Liver (tissue), 9 donors: Measurements from ENCODE around the gene KIR2DL1. TPM values are rescaled to one million over a fixed set of nuclear protein-coding genes. Genes with fewer than 3 reads are reported as not detected.

Source experiments
- DNase-seq: peaks from one replicate; pipeline ENCODE4 v3.0.0-alpha.2; 2017; ENCODE audit warnings: low spot score
- H3K27ac ChIP-seq, 2 donors: one replicate each; pipeline ENCODE4 v1.7.0; 2013; ENCODE audit warnings: inconsistent platforms in 2 of 2, low read length in 2 of 2, control low read depth in 1 of 2, low read depth in 1 of 2, mild to moderate bottlenecking in 1 of 2
- H3K27me3 ChIP-seq, 4 donors: one replicate each; pipeline versions ENCODE4 v1.6.1 to v1.7.0; 2013; ENCODE audit warnings: low read length in 3 of 4, inconsistent platforms in 1 of 4, mild to moderate bottlenecking in 1 of 4, moderate library complexity in 1 of 4; ENCODE audit not compliant: control insufficient read depth in 4 of 4, insufficient read depth in 4 of 4
- H3K36me3 ChIP-seq, 4 donors: one replicate each; pipeline versions ENCODE4 v1.6.1 to v1.7.0; 2013; ENCODE audit warnings: low read length in 3 of 4, mild to moderate bottlenecking in 3 of 4, low read depth in 1 of 4, moderate library complexity in 1 of 4; ENCODE audit not compliant: control insufficient read depth in 4 of 4, insufficient read depth in 3 of 4
- H3K4me1 ChIP-seq, 4 donors: one replicate each; pipeline versions ENCODE4 v1.6.1 to v1.7.0; 2013; ENCODE audit warnings: low read length in 3 of 4, mild to moderate bottlenecking in 3 of 4, moderate library complexity in 1 of 4; ENCODE audit not compliant: control insufficient read depth in 4 of 4, insufficient read depth in 4 of 4
- H3K4me3 ChIP-seq, 3 donors: one replicate each; pipeline versions ENCODE4 v1.6.1 to v1.7.0; 2013; ENCODE audit warnings: low read length in 3 of 3, control low read depth in 1 of 3, low read depth in 1 of 3, mild to moderate bottlenecking in 1 of 3
- H3K9ac ChIP-seq, 2 donors: one replicate each; pipeline ENCODE4 v1.7.0; 2013; ENCODE audit warnings: low read length in 2 of 2, mild to moderate bottlenecking in 2 of 2, moderate library complexity in 2 of 2, control low read depth in 1 of 2, low read depth in 1 of 2
- H3K9me3 ChIP-seq, 4 donors: one replicate each; pipeline versions ENCODE4 v1.6.1 to v1.7.0; 2013; ENCODE audit warnings: low read length in 3 of 4; ENCODE audit not compliant: control insufficient read depth in 4 of 4
- ATF3 ChIP-seq: IDR thresholded peaks from 2 replicates; pipeline ENCODE4 v1.6.1; 2016; ENCODE audit warnings: antibody characterized with exemption
- CTCF ChIP-seq: fragments of 150-350 bp; IDR thresholded peaks from 2 replicates; pipeline ENCODE4 v1.5.1; 2017; ENCODE audit warnings: improper control_type of control experiment, low read depth, low read length; ENCODE audit not compliant: missing input control
- EGR1 ChIP-seq, 2 donors: IDR thresholded peaks; 2 replicates each; pipeline ENCODE4 v1.6.1; 2016 to 2018; ENCODE audit warnings: antibody characterized with exemption in 2 of 2, low read depth in 2 of 2
- FOXA1 ChIP-seq: IDR thresholded peaks from 2 replicates; pipeline ENCODE4 v1.6.1; 2016; ENCODE audit warnings: antibody characterized with exemption
- GABPA ChIP-seq, 2 donors: IDR thresholded peaks in 1 of 2; conservative IDR thresholded peaks in 1 of 2; 2 replicates each; pipeline ENCODE4 v1.6.1; 2016; ENCODE audit warnings: antibody characterized with exemption in 2 of 2, mild to moderate bottlenecking in 1 of 2, moderate library complexity in 1 of 2
- HNF4A ChIP-seq, 2 donors: conservative IDR thresholded peaks; 2 replicates each; pipeline ENCODE4 v1.6.1; 2016; ENCODE audit warnings: antibody characterized with exemption in 2 of 2, mild to moderate bottlenecking in 2 of 2
- HNF4G ChIP-seq: IDR thresholded peaks from 2 replicates; pipeline ENCODE4 v1.6.1; 2016; ENCODE audit warnings: antibody characterized with exemption
- JUND ChIP-seq, 2 donors: IDR thresholded peaks; 2 replicates each; pipeline ENCODE4 v1.6.1; 2016; ENCODE audit warnings: antibody characterized with exemption in 2 of 2
- NR2F2 ChIP-seq: IDR thresholded peaks from 2 replicates; pipeline ENCODE4 v1.6.1; 2016; ENCODE audit warnings: antibody characterized with exemption
- RAD21 ChIP-seq, 2 donors: IDR thresholded peaks; 2 replicates each; pipeline ENCODE4 v1.6.1; 2016; ENCODE audit warnings: antibody characterized with exemption in 2 of 2, mild to moderate bottlenecking in 2 of 2
- RXRA ChIP-seq, 2 donors: IDR thresholded peaks; 2 replicates each; pipeline ENCODE4 v1.6.1; 2017 to 2018; ENCODE audit warnings: antibody characterized with exemption in 2 of 2, mild to moderate bottlenecking in 1 of 2
- SP1 ChIP-seq: IDR thresholded peaks from 2 replicates; pipeline ENCODE4 v1.6.1; 2018; ENCODE audit warnings: antibody characterized with exemption, mild to moderate bottlenecking
- TAF1 ChIP-seq: conservative IDR thresholded peaks from 2 replicates; pipeline ENCODE4 v1.6.1; 2016; ENCODE audit warnings: antibody characterized with exemption, mild to moderate bottlenecking
- YY1 ChIP-seq: IDR thresholded peaks from 2 replicates; pipeline ENCODE4 v1.6.1; 2016; ENCODE audit warnings: antibody characterized with exemption, mild to moderate bottlenecking
- WGBS: extraction: QIAGEN DNeasy Blood & Tissue Kit; methylation state at CpG from one replicate; pipeline ENCODE4 v1.1.7; 2013; 5-methylcytosine and 5-hydroxymethylcytosine counted together
- polyA plus RNA-seq, 2 donors: library from polyadenylated mRNA; stranded (reverse) in 1 of 2; unstranded in 1 of 2; fragments of 200-250 nt in 1 of 2; fragments of >200 nt in 1 of 2; fragmentation: Nextera tagmentation in 1 of 2; extraction: Ambion mirVana in 1 of 2; gene quantifications; one replicate each; pipeline versions ENCODE4 v1.2.1 to v1.2.3, GENCODE V29; 2013 to 2015
- total RNA-seq, 2 donors: library from RNA; depleted of rRNA; stranded (reverse); fragments of >200 nt; gene quantifications; one replicate each; pipeline ENCODE4 v1.2.3, GENCODE V29; 2014
- TF ChIP-seq, protein P1 (sequence below): IDR thresholded peaks from 2 replicates; pipeline ENCODE4 v1.6.1; 2016; ENCODE audit warnings: antibody characterized with exemption
- TF ChIP-seq, protein P2 (sequence below): IDR thresholded peaks from 2 replicates; pipeline ENCODE4 v1.6.1; 2016; ENCODE audit warnings: antibody characterized with exemption
- donor health status: healthy.
- donor health status: healthy.
- donor health status: healthy.
- donor health status: healthy.
- donor health status: healthy.

Gene KIR2DL1
- total and polyA plus RNA-seq, 4 donors, result 0.05 to 0.17 TPM; not detected in 2

- 51% methylated on average over 5 of the region's 5 CpGs for WGBS
- H3K4me1 ChIP-seq, result no peaks in the 10 kb centered on the region
- H3K9me3 ChIP-seq, result no peaks in the 10 kb centered on the region
- TF ChIP-seq TAF1 (no peak), EGR1 (IDR thresholded peaks at IDR 0.05; ENCODE audit: low read depth in 2 of 2) (no peak), GABPA (IDR thresholded peaks at IDR 0.05 in 1 of 2, conservative IDR thresholded peaks at IDR 0.05 in 1 of 2) (no peak), FOXA1 (no peak), HNF4A (conservative IDR thresholded peaks at IDR 0.05) (no peak), SP1 (no peak), JUND (IDR thresholded peaks at IDR 0.05) (no peak), NR2F2 (no peak), RXRA (IDR thresholded peaks at IDR 0.05) (no peak), YY1 (no peak), RAD21 (IDR thresholded peaks at IDR 0.05) (no peak), CTCF (no peak), HNF4G (no peak), ATF3 (no peak)
- TF ChIP-seq, protein P1, sequence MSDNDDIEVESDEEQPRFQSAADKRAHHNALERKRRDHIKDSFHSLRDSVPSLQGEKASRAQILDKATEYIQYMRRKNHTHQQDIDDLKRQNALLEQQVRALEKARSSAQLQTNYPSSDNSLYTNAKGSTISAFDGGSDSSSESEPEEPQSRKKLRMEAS, result no peak
- TF ChIP-seq, protein P2, sequence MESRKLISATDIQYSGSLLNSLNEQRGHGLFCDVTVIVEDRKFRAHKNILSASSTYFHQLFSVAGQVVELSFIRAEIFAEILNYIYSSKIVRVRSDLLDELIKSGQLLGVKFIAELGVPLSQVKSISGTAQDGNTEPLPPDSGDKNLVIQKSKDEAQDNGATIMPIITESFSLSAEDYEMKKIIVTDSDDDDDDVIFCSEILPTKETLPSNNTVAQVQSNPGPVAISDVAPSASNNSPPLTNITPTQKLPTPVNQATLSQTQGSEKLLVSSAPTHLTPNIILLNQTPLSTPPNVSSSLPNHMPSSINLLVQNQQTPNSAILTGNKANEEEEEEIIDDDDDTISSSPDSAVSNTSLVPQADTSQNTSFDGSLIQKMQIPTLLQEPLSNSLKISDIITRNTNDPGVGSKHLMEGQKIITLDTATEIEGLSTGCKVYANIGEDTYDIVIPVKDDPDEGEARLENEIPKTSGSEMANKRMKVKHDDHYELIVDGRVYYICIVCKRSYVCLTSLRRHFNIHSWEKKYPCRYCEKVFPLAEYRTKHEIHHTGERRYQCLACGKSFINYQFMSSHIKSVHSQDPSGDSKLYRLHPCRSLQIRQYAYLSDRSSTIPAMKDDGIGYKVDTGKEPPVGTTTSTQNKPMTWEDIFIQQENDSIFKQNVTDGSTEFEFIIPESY, result no peak
- H3K27me3 ChIP-seq, result no peaks in the 10 kb centered on the region
- no peak overlapping the region for H3K9ac ChIP-seq
- no peak overlapping the region for H3K4me3 ChIP-seq
- no peaks in the 10 kb centered on the region for H3K36me3 ChIP-seq
- H3K27ac ChIP-seq, result no peak overlapping the region
- no peak for DNase-seq
Measured at GRCh38 chr19:54804101-54804500, 34.5 kb downstream of the KIR2DL1 start.

DNA sequence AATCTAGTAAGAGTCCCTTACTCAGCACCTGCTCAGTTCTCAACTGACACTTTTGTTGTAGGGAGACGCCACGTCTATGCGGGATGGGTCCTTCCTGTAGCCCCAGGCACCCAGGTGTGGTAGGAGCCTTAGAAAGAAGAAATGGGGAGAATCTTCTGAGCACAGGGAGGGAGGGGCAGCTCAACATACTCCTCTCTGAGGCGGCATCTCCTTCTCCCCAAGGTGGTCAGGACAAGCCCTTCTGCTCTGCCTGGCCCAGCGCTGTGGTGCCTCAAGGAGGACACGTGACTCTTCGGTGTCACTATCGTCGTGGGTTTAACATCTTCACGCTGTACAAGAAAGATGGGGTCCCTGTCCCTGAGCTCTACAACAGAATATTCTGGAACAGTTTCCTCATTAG is 35.0 kb downstream of the KIR2DL1 start:
- WGBS, result 84% methylated on average over 10 of the region's 10 CpGs
- Histone ChIP-seq H3K27ac (no peak overlapping the region), H3K4me3 (no peak overlapping the region), H3K4me1 (no peaks in the 10 kb centered on the region), H3K27me3 (no peaks in the 10 kb centered on the region), H3K36me3 (no peaks in the 10 kb centered on the region), H3K9ac (no peak overlapping the region), H3K9me3 (no peaks in the 10 kb centered on the region)
- no peak for DNase-seq
- TF ChIP-seq HNF4A (conservative IDR thresholded peaks at IDR 0.05) (no peak), YY1 (no peak), FOXA1 (no peak), HNF4G (no peak), GABPA (IDR thresholded peaks at IDR 0.05 in 1 of 2, conservative IDR thresholded peaks at IDR 0.05 in 1 of 2) (no peak), CTCF (no peak)
- TF ChIP-seq, protein P1, result no peak
